Panc1 (cell line): ENCODE data around the gene HTATSF1. TPM values are rescaled to one million over a fixed set of nuclear protein-coding genes. Genes with fewer than 3 reads are reported as not detected.

Experiments used
- ATAC-seq: fragments of 200-7000 bp; cut with Tn5 transposase; 2 replicates; pipeline ENCODE4 v1.9.1; 2020; ENCODE audit warnings: mild to moderate bottlenecking, moderate library complexity
- BruUV-seq: library from RNA; stranded (reverse); fragments of 400-500 nt; replicated peaks from 2 replicates; lab custom pipeline; 2021; lab: Mats Ljungman, UMichigan
- CTCF ChIA-PET: fragments of 300-600 bp; sonication (Branson Sonifier 250); formaldehyde crosslinking; loops from one replicate; lab custom pipeline; 2022; ENCODE audit warnings: antibody characterized with exemption; lab: Charles Lee
- POLR2A ChIA-PET: fragments of 300-600 bp; sonication (Branson Sonifier 250); formaldehyde crosslinking; loops from one replicate; lab custom pipeline; 2022; ENCODE audit warnings: antibody characterized with exemption; lab: Charles Lee
- DNase-seq: peaks from one replicate; pipeline ENCODE4 v3.0.0-alpha.2; 2010; ENCODE audit warnings: low read depth, low spot score
- H3K27ac ChIP-seq: 2 replicates; pipeline ENCODE4 v1.5.1; 2011; ENCODE audit warnings: mild to moderate bottlenecking, low read length, inconsistent platforms
- H3K27me3 ChIP-seq: fragments of 200-500 bp; sonication (Bioruptor generic); 2 replicates; pipeline ENCODE4 v1.6.0; 2014; ENCODE audit warnings: low read length, inconsistent platforms; ENCODE audit not compliant: control insufficient read depth, insufficient read depth
- H3K36me3 ChIP-seq: fragments of 200-500 bp; sonication (Bioruptor generic); 2 replicates; pipeline ENCODE4 v1.5.1; 2014; ENCODE audit warnings: inconsistent platforms, mild to moderate bottlenecking, low read length, moderate library complexity; ENCODE audit not compliant: control insufficient read depth, insufficient read depth
- H3K4me1 ChIP-seq: 2 replicates; pipeline ENCODE4 v1.5.1; 2011; ENCODE audit warnings: inconsistent platforms, mild to moderate bottlenecking, low read length, moderate library complexity; ENCODE audit not compliant: control insufficient read depth, insufficient read depth
- H3K4me3 ChIP-seq, 2 experiments: 2 replicates each; pipeline ENCODE4 v1.5.1; 2011 to 2012; ENCODE audit warnings: low read depth in 2 of 2, low read length in 2 of 2, mild to moderate bottlenecking in 2 of 2, inconsistent platforms in 1 of 2, moderate library complexity in 1 of 2
- H3K9me3 ChIP-seq: fragments of 200-500 bp; sonication (Bioruptor generic); 2 replicates; pipeline ENCODE4 v1.5.1; 2014; ENCODE audit warnings: low read depth, mild to moderate bottlenecking, inconsistent platforms, low read length, moderate library complexity; ENCODE audit not compliant: control insufficient read depth, insufficient read depth
- CTCF ChIP-seq: fragments of 450-650 bp; IDR thresholded peaks from 2 replicates; pipeline ENCODE4 v1.5.1; 2017; ENCODE audit warnings: mild to moderate bottlenecking
- POLR2AphosphoS5 ChIP-seq: IDR thresholded peaks from 2 replicates; pipeline ENCODE4 v1.6.1; 2012; ENCODE audit warnings: mild to moderate bottlenecking, low read depth, low read length, moderate library complexity
- SIN3A ChIP-seq: IDR thresholded peaks from 2 replicates; pipeline ENCODE4 v1.6.1; 2012; ENCODE audit warnings: low read depth, mild to moderate bottlenecking, low read length, moderate library complexity, borderline replicate concordance; ENCODE audit not compliant: insufficient read depth
- TCF7L2 ChIP-seq: IDR thresholded peaks from 2 replicates; pipeline ENCODE4 v1.6.1; 2011; ENCODE audit warnings: mild to moderate bottlenecking, low read depth, low read length, inconsistent platforms
- in situ Hi-C: cut with HindIII; loops from 2 replicates; pipeline ENCODE4 v1.10.0; 2016; ENCODE audit warnings: low sequenced_read_pairs, low pct_unique_long_range_greater_than_20kb
- intact Hi-C: fragments of 100-400 bp; cut with micrococcal nuclease; formaldehyde crosslinking; loops from one replicate; pipeline ENCODE4 v1.10.0; 2022; ENCODE audit not compliant: unreplicated experiment
- total RNA-seq: library from RNA; stranded (reverse); gene quantifications from one replicate; pipeline ENCODE4 v1.2.1, GENCODE V29; 2021; ENCODE audit not compliant: unreplicated experiment
- TF ChIP-seq, protein P1 (sequence below), 2 experiments: IDR thresholded peaks; 2 replicates each; pipeline ENCODE4 v1.6.1; 2011 to 2012; ENCODE audit warnings: low read depth in 2 of 2, control low read depth in 1 of 2, low read length in 1 of 2, mild to moderate bottlenecking in 1 of 2, moderate library complexity in 1 of 2; ENCODE audit not compliant: insufficient read depth in 1 of 2

The HTATSF1 gene
- total RNA-seq, 1 experiment from 2014 or later = 76.0 TPM

DNA sequence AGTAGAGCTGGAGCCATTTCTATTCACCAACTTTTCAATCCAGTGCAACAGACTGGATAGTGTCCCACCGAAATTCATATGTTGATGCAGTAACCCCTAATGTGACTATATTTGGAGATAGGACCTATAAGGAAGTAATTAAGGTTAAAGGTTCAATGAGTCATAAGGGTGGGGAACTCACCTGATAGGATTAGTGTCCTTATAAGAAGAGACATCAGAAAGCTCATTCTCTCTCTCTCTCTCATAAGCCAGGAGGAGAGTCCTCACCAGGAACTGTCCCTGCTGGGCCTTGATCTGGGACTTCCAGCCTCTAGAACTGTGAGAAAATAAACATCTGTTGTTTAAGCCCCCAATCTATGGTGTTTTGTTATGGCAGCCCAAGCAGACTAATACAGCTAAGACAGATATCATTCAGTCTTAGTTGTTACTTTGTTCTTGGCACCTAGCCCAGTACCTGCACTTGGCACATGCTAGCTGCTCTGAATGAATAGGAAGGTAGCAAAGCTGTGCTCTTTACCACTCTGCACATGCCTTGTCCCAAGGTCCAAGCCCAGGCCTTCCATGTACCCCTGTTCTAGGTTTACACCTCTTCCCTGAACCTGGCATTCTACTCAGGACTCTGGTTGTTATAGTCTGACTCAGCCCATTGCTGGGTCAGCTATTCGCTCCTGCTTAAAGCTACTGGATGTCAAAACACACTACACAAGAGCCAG, 28.8 kb upstream of the HTATSF1 start:
- Histone ChIP-seq H3K27ac (no peak overlapping the region), H3K4me1 (no peaks in the 10 kb centered on the region), H3K36me3 (no peaks in the 10 kb centered on the region), H3K27me3 (0 out of 2 replicates have a peak, but pooled peaks cover 2% of the 10 kb centered on the region), H3K4me3 (no peak overlapping the region), H3K9me3 (no peaks in the 10 kb centered on the region)
- no peak for TF ChIP-seq POLR2AphosphoS5
- TF ChIP-seq, protein P1, sequence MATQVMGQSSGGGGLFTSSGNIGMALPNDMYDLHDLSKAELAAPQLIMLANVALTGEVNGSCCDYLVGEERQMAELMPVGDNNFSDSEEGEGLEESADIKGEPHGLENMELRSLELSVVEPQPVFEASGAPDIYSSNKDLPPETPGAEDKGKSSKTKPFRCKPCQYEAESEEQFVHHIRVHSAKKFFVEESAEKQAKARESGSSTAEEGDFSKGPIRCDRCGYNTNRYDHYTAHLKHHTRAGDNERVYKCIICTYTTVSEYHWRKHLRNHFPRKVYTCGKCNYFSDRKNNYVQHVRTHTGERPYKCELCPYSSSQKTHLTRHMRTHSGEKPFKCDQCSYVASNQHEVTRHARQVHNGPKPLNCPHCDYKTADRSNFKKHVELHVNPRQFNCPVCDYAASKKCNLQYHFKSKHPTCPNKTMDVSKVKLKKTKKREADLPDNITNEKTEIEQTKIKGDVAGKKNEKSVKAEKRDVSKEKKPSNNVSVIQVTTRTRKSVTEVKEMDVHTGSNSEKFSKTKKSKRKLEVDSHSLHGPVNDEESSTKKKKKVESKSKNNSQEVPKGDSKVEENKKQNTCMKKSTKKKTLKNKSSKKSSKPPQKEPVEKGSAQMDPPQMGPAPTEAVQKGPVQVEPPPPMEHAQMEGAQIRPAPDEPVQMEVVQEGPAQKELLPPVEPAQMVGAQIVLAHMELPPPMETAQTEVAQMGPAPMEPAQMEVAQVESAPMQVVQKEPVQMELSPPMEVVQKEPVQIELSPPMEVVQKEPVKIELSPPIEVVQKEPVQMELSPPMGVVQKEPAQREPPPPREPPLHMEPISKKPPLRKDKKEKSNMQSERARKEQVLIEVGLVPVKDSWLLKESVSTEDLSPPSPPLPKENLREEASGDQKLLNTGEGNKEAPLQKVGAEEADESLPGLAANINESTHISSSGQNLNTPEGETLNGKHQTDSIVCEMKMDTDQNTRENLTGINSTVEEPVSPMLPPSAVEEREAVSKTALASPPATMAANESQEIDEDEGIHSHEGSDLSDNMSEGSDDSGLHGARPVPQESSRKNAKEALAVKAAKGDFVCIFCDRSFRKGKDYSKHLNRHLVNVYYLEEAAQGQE (IDR thresholded peaks at IDR 0.05; ENCODE audit: insufficient read depth in 1 of 2, low read depth in 2 of 2, low read length in 1 of 2) = no peak
- no peak for TF ChIP-seq TCF7L2
- no peak for TF ChIP-seq CTCF
- no peak for TF ChIP-seq SIN3A
- no peak for DNase-seq
- BruUV-seq = no TSS peak
- POLR2A ChIA-PET = interaction anchor here (0.6 kb wide), 1 partner anchor 61 kb away, joined by 3 read pairs; no protein-coding TSS in a partner anchor
- intact Hi-C loops (no loop called here), in situ Hi-C loops (no loop called here)
- ATAC-seq = no peak
- CTCF ChIA-PET = interaction anchor here (0.6 kb wide), 1 partner anchor 23 kb away, joined by 14 read pairs; no protein-coding TSS in a partner anchor

GRCh38 chrX:136473663-136474062, 23.7 kb upstream of the HTATSF1 start:
- ATAC-seq (no peak), DNase-seq (no peak)
- H3K27me3 ChIP-seq = no peaks in the 10 kb centered on the region
- intact Hi-C loops (no loop called here), in situ Hi-C loops (no loop called here)
- BruUV-seq = no TSS peak
- no peaks in the 10 kb centered on the region for H3K9me3 ChIP-seq
- H3K36me3 ChIP-seq = no peaks in the 10 kb centered on the region
- ChIA-PET POLR2A (no interaction called here), CTCF (no interaction called here)
- H3K4me1 ChIP-seq = no peaks in the 10 kb centered on the region
- H3K4me3 ChIP-seq = no peak overlapping the region
- TF ChIP-seq CTCF (no peak), TCF7L2 (no peak), SIN3A (no peak), POLR2AphosphoS5 (no peak)
- TF ChIP-seq, protein P1 (IDR thresholded peaks at IDR 0.05; ENCODE audit: insufficient read depth in 1 of 2, low read depth in 2 of 2, low read length in 1 of 2) = no peak
- H3K27ac ChIP-seq = no peak overlapping the region
